Erythroblast (primary cell): ENCODE data around the gene PDE10A.

Source experiments
- GATA1 ChIP-seq: IDR thresholded peaks from 2 replicates; pipeline ENCODE4 v1.6.1; 2011; ENCODE audit warnings: low read depth, mild to moderate bottlenecking, control low read depth, low read length, moderate library complexity
- POLR2A ChIP-seq: IDR thresholded peaks from 2 replicates; pipeline ENCODE4 v1.6.1; 2011; ENCODE audit warnings: mild to moderate bottlenecking, low read length

GRCh38 chr6:165551828-165552227 lies 111.2 kb downstream of the PDE10A start:
- TF ChIP-seq POLR2A = no peak
- TF ChIP-seq GATA1 = no peak
